GM21723 (cell line): Measurements from ENCODE around the gene LRRC55.

ENCODE experiments used
- ATAC-seq: cut with Tn5 transposase; IDR thresholded peaks from one replicate; pipeline ENCODE4 v1.9.1; 2021; ENCODE audit warnings: mild to moderate bottlenecking, moderate library complexity; ENCODE audit not compliant: unreplicated experiment

Gene LRRC55, protein sequence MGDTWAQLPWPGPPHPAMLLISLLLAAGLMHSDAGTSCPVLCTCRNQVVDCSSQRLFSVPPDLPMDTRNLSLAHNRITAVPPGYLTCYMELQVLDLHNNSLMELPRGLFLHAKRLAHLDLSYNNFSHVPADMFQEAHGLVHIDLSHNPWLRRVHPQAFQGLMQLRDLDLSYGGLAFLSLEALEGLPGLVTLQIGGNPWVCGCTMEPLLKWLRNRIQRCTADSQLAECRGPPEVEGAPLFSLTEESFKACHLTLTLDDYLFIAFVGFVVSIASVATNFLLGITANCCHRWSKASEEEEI

DNA sequence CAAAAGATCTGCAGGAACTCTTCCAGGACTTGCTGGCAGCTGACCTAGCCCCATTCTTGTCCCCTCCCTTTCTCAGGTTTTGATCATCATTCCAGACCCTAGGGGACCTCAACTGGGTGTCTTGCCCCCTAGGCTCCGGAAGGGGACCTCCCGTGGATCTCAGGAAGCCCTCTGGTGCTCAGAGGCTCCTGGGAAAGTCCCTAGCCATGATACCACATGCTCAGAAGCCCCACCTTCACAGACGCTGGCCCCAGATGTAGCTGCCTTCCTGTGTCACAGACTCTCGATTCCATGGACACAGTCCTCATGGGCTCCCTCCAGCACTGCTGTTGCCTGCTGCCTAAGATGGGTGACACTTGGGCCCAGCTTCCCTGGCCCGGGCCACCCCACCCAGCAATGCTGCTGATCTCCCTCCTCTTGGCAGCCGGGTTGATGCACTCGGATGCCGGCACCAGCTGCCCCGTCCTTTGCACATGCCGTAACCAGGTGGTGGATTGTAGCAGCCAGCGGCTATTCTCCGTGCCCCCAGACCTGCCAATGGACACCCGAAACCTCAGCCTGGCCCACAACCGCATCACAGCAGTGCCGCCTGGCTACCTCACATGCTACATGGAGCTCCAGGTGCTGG lies at the start of gene LRRC55:
TSS of gene LRRC55 (plus strand) at position 276 of the 628 bp plus-strand sequence. CDS start at position 346, 70 bp downstream.
- no peak for ATAC-seq

GRCh38 chr11:57133366-57134038 lies 48.3 kb upstream of the LRRC55 start:
- ATAC-seq = no peak

DNA sequence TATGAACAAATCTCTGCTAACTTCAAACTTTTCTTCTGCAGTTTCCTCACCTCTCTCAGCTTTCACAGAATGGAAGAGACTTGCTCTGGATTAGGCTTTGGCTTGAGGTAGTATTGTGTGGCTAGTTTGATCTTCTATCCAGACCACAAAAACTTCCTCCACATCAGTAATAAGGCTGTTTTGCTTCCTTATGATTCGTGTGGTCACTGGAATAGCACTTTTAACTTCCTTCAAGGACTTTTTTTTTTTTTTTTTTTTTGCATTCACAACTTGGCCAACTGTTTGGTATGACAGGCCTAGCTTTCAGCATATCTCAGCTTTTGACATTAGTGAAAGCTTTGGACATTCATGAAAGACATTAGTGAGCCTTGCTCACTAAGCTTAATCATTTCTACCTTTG lies 47.5 kb upstream of the LRRC55 start:
- ATAC-seq = no peak

- no peak for ATAC-seq
Measured at GRCh38 chr11:57135020-57135751, 46.6 kb upstream of the LRRC55 start.

DNA sequence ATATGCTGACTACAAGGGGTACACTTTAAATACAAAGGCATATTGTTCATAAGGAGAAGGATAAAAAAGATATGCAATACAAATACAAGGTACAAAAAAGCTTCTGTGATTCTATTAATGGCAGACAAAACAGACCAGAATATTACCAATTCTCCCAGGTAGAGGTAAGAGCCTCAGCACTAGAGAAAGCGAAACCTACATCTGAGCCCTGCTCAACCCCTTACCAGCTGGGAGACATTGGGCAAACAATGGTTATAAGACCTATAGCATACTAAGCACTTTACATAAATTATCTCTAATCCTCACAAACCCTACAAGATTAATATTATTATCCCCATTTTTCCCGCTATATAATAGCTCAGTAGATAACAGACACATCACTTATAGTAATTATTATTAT lies 41.2 kb upstream of the LRRC55 start:
- no peak for ATAC-seq

- ATAC-seq = no peak
Measured at GRCh38 chr11:57143459-57143858, 38.3 kb upstream of the LRRC55 start.

GRCh38 chr11:57144075-57144474 lies 37.7 kb upstream of the LRRC55 start:
- ATAC-seq = no peak

- no peak for ATAC-seq
Measured at GRCh38 chr11:57144531-57145320, 37.0 kb upstream of the LRRC55 start.

- ATAC-seq = no peak
Measured at GRCh38 chr11:57146301-57146700, 35.5 kb upstream of the LRRC55 start.

GRCh38 chr11:57148621-57149020 lies 33.1 kb upstream of the LRRC55 start:
- no peak for ATAC-seq

DNA sequence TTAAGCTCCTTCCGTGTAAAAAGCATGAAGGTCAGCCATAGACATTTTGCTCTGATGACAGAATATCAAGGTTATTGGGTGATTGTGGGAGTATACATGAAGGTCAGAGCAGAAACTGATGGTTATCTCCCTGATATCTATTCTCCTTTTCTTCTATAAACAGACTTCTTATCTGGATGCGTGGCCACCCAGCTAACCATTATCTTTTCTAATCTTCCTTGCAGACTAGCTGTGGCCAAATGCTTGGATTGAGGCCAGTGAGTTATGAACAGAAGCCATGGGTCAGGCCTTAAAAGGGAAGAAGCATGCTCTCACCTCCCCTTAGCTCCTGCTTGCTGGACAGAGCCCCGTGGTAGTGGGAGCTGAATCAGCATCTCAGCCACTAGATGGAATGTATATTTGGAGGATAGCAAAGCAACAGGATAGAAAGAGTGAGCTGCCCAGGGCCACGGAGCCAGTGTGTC lies 31.3 kb upstream of the LRRC55 start:
- ATAC-seq = no peak

- no peak for ATAC-seq
Measured at GRCh38 chr11:57152134-57152533, 29.6 kb upstream of the LRRC55 start.

- no peak for ATAC-seq
Measured at GRCh38 chr11:57153448-57153847, 28.3 kb upstream of the LRRC55 start.

- no peak for ATAC-seq
Measured at GRCh38 chr11:57154739-57155138, 27.0 kb upstream of the LRRC55 start.

- ATAC-seq = no peak
Measured at GRCh38 chr11:57155400-57155799, 26.4 kb upstream of the LRRC55 start.

GRCh38 chr11:57155838-57156607 lies 25.7 kb upstream of the LRRC55 start:
- no peak for ATAC-seq

DNA sequence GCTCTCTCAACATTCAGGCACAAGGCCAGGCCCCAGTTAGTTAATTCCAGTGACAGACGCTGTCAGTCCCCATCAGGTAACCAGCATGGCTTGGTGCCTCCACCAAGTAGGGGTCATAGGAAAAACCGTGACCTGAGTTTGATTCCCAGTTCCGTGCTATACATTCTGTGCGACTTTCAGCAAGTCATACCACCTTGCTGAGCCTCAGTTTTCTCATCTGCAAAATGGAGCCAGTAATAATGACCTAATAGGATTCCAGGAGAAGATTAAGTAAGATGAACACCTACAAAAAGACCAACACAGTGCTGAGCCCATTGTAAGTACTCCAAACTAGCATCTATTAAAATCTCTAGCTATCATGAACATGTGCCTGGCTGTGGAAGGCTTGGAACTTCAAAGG lies 24.8 kb upstream of the LRRC55 start:
- no peak for ATAC-seq

GRCh38 chr11:57157624-57158023 lies 24.1 kb upstream of the LRRC55 start:
- no peak for ATAC-seq

- no peak for ATAC-seq
Measured at GRCh38 chr11:57158180-57158579, 23.6 kb upstream of the LRRC55 start.

DNA sequence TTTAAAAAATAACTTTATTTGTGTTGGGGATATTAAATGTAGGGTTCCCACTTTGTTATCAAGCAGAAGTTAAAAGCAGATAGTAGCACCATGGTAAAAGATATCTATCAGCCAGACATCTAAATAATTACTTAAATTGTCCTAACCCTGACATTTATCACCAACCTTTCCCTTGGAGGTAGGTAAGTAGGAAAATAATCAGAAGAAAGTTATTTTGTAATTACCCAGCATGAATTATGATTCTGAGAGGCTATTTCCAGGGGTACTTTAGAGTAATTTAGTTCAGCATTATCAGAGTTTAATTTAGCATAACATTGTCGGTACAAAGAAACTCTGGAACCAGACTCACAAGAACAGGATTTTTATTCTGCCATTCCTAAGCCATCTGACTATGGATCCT lies 23.2 kb upstream of the LRRC55 start:
- no peak for ATAC-seq
